GM12865 (cell line): ENCODE data around the gene MASP2.
"Not testable (repeated sequence)": the region's sequence is repeated elsewhere in the genome, so short reads cannot be mapped to it uniquely, and the experiment has no call there.

Source experiments
- DNase-seq: peaks from one replicate; pipeline ENCODE4 v3.0.0; 2010; ENCODE audit warnings: low read depth
- H3K4me3 ChIP-seq: 2 replicates; pipeline ENCODE4 v1.5.1; 2011; ENCODE audit warnings: mild to moderate bottlenecking, low read depth, low read length, control low read depth
- TF ChIP-seq, protein P1 (sequence below): IDR thresholded peaks from 2 replicates; pipeline ENCODE4 v1.5.1; 2011; ENCODE audit warnings: low read length, control low read depth, low read depth, inconsistent platforms; ENCODE audit not compliant: insufficient read depth; ENCODE audit errors: missing control alignments

MASP2 gene

DNA sequence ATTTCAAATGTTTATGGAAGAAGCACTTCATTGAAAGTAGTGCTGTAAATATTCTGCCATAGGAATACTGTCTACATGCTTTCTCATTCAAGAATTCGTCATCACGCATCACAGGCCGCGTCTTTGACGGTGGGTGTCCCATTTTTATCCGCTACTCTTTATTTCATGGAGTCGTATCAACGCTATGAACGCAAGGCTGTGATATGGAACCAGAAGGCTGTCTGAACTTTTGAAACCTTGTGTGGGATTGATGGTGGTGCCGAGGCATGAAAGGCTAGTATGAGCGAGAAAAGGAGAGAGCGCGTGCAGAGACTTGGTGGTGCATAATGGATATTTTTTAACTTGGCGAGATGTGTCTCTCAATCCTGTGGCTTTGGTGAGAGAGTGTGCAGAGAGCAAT is 23.8 kb downstream of the MASP2 start:
- DNase-seq: no peak
- TF ChIP-seq, protein P1, sequence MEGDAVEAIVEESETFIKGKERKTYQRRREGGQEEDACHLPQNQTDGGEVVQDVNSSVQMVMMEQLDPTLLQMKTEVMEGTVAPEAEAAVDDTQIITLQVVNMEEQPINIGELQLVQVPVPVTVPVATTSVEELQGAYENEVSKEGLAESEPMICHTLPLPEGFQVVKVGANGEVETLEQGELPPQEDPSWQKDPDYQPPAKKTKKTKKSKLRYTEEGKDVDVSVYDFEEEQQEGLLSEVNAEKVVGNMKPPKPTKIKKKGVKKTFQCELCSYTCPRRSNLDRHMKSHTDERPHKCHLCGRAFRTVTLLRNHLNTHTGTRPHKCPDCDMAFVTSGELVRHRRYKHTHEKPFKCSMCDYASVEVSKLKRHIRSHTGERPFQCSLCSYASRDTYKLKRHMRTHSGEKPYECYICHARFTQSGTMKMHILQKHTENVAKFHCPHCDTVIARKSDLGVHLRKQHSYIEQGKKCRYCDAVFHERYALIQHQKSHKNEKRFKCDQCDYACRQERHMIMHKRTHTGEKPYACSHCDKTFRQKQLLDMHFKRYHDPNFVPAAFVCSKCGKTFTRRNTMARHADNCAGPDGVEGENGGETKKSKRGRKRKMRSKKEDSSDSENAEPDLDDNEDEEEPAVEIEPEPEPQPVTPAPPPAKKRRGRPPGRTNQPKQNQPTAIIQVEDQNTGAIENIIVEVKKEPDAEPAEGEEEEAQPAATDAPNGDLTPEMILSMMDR: no peak
- H3K4me3 ChIP-seq: no peak overlapping the region

DNA sequence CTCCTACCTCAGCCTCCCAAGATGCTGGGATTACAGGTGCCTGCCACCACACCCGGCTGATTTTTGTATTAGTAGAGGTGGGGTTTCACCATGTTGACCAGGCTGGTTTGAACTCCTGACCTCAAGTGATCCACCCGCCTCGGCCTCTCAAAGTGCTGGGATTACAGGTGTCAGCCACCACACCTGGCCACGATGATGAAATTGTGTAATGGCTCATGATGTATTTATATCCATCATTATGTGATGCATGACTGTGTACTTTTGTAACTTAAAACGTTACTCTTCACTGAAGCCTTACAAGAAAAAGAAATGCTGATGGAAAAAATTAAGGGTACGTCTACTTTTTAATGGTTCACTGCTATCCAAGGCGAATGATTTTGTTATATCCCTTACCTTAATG is 27.1 kb downstream of the MASP2 start:
- H3K4me3 ChIP-seq: no peak overlapping the region
- TF ChIP-seq, protein P1: no peak
- no peak for DNase-seq

DNA sequence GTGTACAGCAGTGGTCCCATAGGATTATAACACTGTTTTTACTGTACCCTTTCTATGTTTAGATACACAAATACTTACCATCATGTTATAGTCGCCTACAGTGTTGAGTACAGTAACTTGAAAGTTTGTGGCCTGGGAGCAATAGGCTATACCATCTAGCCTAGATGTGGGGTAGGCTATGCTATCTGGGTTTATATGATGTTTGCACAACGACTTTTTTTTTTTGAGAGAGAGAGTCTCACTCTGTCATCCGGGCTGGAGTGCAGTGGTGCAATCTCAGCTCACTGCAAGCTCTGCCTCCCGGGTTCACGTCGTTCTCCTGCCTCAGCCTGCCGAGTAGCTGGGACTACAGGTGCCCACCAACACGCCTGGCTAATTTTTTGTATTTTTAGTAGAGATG is 27.7 kb downstream of the MASP2 start:
- DNase-seq, H3K4me3 ChIP-seq: not testable (repeated sequence)

DNA sequence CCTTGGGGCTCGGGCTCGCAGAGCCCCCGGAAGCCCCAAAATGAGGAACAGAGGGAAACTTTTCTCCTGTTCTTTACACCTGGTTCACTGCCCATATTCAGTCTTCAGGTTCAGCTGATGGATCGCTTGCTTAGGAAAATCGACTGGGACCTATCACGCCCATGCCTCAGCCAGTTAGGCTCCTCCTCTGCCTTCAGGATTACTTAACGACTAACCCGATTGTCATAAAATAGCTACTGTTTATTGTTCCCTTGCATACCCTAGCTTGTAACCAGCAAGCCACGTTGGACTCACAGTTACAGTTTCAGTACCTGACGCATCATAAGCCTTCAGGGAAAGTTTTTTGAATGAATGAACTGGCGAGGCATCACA is 33.9 kb downstream of the MASP2 start:
- DNase-seq: no peak
- H3K4me3 ChIP-seq: peak overlapping the region; percentile 95
- TF ChIP-seq, protein P1: no peak

DNA sequence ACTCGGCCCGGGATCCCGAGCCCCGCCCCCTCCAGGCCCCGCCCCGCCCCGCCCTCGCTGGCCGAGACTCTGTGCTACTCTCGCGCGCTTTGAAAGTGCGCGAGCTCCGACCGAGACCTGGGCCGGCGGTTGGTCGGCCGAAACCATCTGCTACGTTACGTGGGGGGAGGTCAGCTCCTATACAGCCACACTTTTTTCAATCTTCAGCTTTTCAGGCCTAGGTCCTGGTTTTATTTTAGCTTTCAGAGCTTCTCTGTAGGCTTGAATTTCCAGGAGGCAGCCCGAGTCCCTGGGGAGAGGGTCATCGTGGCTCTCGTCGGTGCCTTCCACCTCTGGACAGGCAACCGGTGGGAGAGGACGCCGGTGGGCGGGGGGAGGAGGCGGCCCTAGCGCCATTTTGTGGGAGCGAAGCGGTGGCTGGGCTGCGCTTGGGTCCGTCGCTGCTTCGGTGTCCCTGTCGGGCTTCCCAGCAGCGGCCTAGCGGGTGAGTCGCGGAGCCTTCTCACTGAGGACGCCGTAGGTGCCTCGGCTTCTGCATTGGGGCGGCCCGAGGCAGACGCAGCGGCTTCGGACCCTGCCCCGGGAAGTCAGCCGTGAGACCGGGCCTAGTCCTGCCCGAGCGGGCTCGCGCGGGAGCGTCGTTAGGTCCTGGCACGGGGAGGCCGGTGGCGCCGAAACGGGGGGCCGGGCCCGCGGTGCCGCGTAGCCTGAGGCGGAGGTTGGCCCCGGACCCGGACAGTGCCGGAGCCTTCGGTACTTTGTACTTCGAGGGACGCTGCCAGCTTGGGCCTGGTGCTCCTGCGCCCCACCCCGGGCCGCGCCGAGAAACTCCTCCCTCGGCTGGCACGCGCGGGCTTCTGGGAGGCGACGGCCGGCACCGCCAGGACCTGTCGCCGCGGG is 34.5 kb downstream of the MASP2 start, which contains the start of gene TARDBP:
Gene TARDBP, plus strand, starts transcription at position 395 of the 900 bp plus-strand sequence. CDS start 1,074 bp downstream, outside the sequence.
- peak within 1 kb of the TSS; percentile 95 for H3K4me3 ChIP-seq
- TF ChIP-seq, protein P1: no peak
- DNase-seq: peak; percentile 94

DNA sequence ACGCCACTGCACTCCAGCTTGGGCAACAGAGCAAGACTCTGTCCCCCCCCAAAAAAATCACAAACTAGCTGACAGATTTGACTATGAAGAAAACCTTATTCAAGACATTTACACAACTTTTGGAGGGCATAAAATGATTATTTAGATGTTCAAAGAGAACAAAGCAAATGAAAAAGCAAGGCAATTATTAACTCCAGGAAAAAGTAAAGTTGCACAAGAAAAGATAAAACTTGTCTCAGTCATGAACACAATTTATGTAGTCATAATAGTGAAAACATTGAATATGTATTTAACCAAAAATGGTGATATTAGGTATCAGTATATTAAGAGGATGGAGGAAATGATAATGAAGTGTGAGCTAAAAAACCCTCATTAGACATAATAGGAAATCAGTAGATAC is 46.5 kb downstream of the MASP2 start:
- TF ChIP-seq, protein P1: no peak
- no peak for DNase-seq
- H3K4me3 ChIP-seq: no peak overlapping the region

DNA sequence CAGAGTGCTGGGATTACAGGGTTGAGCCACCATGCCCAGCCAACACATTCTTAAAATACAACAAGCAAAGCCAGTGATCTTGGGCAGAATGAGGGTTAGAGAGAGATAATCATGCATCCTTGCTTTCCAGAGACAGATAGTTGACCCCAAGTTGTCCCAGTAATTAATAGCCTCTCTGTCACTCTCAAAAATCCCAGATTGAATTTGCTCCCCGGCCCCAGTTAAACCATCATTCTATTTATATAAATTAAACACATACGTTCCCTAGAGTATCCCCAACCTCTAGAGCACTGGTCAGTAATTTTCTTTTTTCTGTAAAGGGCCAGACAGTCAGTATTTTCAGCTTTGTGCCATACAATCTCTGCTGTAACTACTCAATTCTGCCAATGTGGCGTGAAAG is 50.9 kb downstream of the MASP2 start:
- no peak overlapping the region for H3K4me3 ChIP-seq
- DNase-seq: no peak
- TF ChIP-seq, protein P1: no peak
